Nephron progenitor cell (in vitro differentiated cells): ENCODE data around the gene RNU6-9.

Experiments used
- DNase-seq: peaks from one replicate; pipeline ENCODE4 v3.0.0; 2021
- H3K27ac Mint-ChIP-seq: 2 replicates; pipeline ENCODE4 v1.8.0; 2021; ENCODE audit warnings: mild to moderate bottlenecking, moderate library complexity, mixed read lengths
- H3K27me3 Mint-ChIP-seq: 2 replicates; pipeline ENCODE4 v1.8.0; 2021; ENCODE audit warnings: mild to moderate bottlenecking, low read depth, mixed read lengths; ENCODE audit not compliant: poor library complexity
- H3K36me3 Mint-ChIP-seq: 2 replicates; pipeline ENCODE4 v1.8.0; 2021; ENCODE audit warnings: low read depth, mixed read lengths
- H3K4me1 Mint-ChIP-seq: 2 replicates; pipeline ENCODE4 v1.8.0; 2021; ENCODE audit warnings: mixed read lengths
- H3K4me3 Mint-ChIP-seq: 2 replicates; pipeline ENCODE4 v1.8.0; 2021; ENCODE audit warnings: mild to moderate bottlenecking, moderate library complexity, mixed read lengths
- H3K9me3 Mint-ChIP-seq: 2 replicates; pipeline ENCODE4 v1.8.0; 2021; ENCODE audit warnings: mild to moderate bottlenecking, moderate library complexity, mixed read lengths
- TF ChIP-seq, protein P1 (sequence below): fragments of 200-600 bp; sonication (generic); IDR thresholded peaks from 2 replicates; pipeline ENCODE4 v1.5.0; 2021; ENCODE audit warnings: antibody characterized with exemption

The RNU6-9 gene

GRCh38 chr19:904545-904944 lies 11.3 kb downstream of the RNU6-9 start:
- H3K36me3 Mint-ChIP-seq = no peaks in the 10 kb centered on the region
- DNase-seq = no peak
- TF ChIP-seq, protein P1, sequence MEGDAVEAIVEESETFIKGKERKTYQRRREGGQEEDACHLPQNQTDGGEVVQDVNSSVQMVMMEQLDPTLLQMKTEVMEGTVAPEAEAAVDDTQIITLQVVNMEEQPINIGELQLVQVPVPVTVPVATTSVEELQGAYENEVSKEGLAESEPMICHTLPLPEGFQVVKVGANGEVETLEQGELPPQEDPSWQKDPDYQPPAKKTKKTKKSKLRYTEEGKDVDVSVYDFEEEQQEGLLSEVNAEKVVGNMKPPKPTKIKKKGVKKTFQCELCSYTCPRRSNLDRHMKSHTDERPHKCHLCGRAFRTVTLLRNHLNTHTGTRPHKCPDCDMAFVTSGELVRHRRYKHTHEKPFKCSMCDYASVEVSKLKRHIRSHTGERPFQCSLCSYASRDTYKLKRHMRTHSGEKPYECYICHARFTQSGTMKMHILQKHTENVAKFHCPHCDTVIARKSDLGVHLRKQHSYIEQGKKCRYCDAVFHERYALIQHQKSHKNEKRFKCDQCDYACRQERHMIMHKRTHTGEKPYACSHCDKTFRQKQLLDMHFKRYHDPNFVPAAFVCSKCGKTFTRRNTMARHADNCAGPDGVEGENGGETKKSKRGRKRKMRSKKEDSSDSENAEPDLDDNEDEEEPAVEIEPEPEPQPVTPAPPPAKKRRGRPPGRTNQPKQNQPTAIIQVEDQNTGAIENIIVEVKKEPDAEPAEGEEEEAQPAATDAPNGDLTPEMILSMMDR = no peak
- H3K4me1 Mint-ChIP-seq = peaks cover 17% of the 10 kb centered on the region
- no peak overlapping the region for H3K4me3 Mint-ChIP-seq
- H3K27me3 Mint-ChIP-seq = peaks cover 4% of the 10 kb centered on the region
- no peaks in the 10 kb centered on the region for H3K9me3 Mint-ChIP-seq
- H3K27ac Mint-ChIP-seq = peak overlapping the region; percentile 71

DNA sequence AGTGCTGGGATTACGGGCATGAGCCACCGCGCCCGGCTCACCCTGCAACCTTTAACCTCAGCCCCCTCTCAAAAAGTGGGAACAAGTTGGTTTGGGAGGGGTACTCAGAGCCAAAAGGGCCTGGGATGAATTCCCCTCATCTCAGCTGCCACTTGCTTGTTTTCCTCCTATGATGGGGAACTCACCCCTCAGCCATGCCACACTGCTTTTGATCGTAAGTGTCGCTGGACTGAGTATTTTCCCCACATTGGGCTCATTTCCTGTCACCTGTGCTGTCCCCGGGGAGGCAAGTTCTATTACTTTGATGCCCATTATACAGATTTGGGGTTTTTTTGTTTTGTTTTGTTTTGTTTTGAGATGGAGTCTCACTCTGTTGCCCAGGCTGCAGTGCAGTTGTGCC lies 13.2 kb downstream of the RNU6-9 start:
- H3K4me3 Mint-ChIP-seq = no peak overlapping the region
- TF ChIP-seq, protein P1 = no peak
- peaks cover 4% of the 10 kb centered on the region for H3K27me3 Mint-ChIP-seq
- peaks cover 5% of the 10 kb centered on the region for H3K36me3 Mint-ChIP-seq
- DNase-seq = no peak
- H3K4me1 Mint-ChIP-seq = peaks cover 20% of the 10 kb centered on the region
- no peak overlapping the region for H3K27ac Mint-ChIP-seq
- no peaks in the 10 kb centered on the region for H3K9me3 Mint-ChIP-seq

DNA sequence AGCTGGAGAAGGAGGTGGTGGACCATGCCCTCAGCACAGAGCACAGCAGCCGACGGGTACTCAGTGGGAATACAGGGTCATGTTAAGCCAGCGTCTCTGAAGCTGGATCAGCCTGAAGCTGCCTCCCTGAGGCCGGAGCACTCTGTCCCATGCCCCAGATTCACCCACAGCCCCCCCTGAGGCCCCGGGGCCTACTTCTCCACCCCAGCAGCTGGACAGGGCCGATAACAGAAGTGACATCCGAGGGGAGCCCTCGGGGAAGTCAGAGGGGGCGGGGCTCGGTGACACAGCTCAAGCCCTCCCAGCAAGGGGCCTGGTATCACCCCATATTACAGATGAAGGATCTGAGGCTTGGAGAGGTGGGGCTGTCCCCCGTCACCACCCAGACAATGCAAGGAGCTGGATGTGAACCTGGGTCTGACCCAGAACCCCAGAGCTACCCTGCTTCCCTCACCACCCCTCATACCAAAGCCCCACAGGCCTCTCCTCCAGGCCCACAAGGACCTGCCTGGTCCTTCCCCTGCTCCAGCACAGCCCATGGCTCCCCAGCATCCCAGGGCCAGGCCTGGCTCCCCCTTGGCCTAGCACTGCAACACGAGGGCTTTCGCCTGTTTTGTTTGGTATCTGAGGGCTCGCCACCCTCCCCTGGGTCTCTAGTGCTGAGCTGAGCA lies 14.0 kb downstream of the RNU6-9 start:
- H3K9me3 Mint-ChIP-seq = no peaks in the 10 kb centered on the region

GRCh38 chr19:911197-912033 lies 18.1 kb downstream of the RNU6-9 start:
- Mint-ChIP-seq H3K9me3 (no peaks in the 10 kb centered on the region), H3K27ac (no peak overlapping the region), H3K36me3 (peaks cover 5% of the 10 kb centered on the region), H3K4me3 (peak overlapping the region; percentile 81), H3K4me1 (peaks cover 5% of the 10 kb centered on the region), H3K27me3 (peaks cover 13% of the 10 kb centered on the region)
- TF ChIP-seq, protein P1 = no peak
- DNase-seq = no peak

More for the DNA sequence above, 14.0 kb downstream of the RNU6-9 start:
- Mint-ChIP-seq H3K4me1 (peaks cover 20% of the 10 kb centered on the region), H3K36me3 (peaks cover 5% of the 10 kb centered on the region), H3K27me3 (peaks cover 4% of the 10 kb centered on the region), H3K4me3 (no peak overlapping the region), H3K27ac (no peak overlapping the region)
- DNase-seq = no peak
- TF ChIP-seq, protein P1 = no peak

- Mint-ChIP-seq H3K4me3 (peak overlapping the region; percentile 79), H3K36me3 (peaks cover 5% of the 10 kb centered on the region), H3K9me3 (no peaks in the 10 kb centered on the region), H3K27ac (no peak overlapping the region), H3K4me1 (peaks cover 5% of the 10 kb centered on the region), H3K27me3 (peaks cover 18% of the 10 kb centered on the region)
- no peak for DNase-seq
- TF ChIP-seq, protein P1 = no peak
Observed at GRCh38 chr19:912181-913079, 19.1 kb downstream of the RNU6-9 start.
